Fibroblast of villous mesenchyme (primary cell): ENCODE results near the gene PRPF18. TPM values are rescaled to one million over a fixed set of nuclear protein-coding genes. Genes with fewer than 3 reads are reported as not detected.

Source experiments
- DNase-seq: peaks from one replicate; pipeline ENCODE4 v3.0.0-alpha.2; 2010; ENCODE audit warnings: low read depth
- H3K4me3 ChIP-seq: 2 replicates; pipeline ENCODE4 v1.5.1; 2011; ENCODE audit warnings: low read depth, mild to moderate bottlenecking, low read length
- CTCF ChIP-seq: IDR thresholded peaks from 2 replicates; pipeline ENCODE4 v1.5.1; 2012; ENCODE audit warnings: low read depth, mild to moderate bottlenecking, low read length; ENCODE audit not compliant: insufficient read depth
- total RNA-seq: library from RNA; depleted of rRNA; stranded (reverse); fragments of >200 nt; gene quantifications from 2 replicates; pipeline ENCODE4 v1.2.3, GENCODE V29; 2012

The PRPF18 gene
- total RNA-seq, 1 donor, result 37.1 TPM

- no peak for TF ChIP-seq CTCF
- no peak overlapping the region for H3K4me3 ChIP-seq
- no peak for DNase-seq
These were observed 63.2 kb downstream of the PRPF18 start for GRCh38 chr10:13649844-13650520.

- no peak for TF ChIP-seq CTCF
- H3K4me3 ChIP-seq, result no peak overlapping the region
- DNase-seq, result no peak
These were observed 64.2 kb downstream of the PRPF18 start for GRCh38 chr10:13650961-13651360.

GRCh38 chr10:13651969-13652720, 65.4 kb downstream of the PRPF18 start:
- TF ChIP-seq CTCF, result no peak
- no peak for DNase-seq
- no peak overlapping the region for H3K4me3 ChIP-seq

- no peak for DNase-seq
- H3K4me3 ChIP-seq, result no peak overlapping the region
- TF ChIP-seq CTCF, result no peak
These were observed 66.1 kb downstream of the PRPF18 start for GRCh38 chr10:13652860-13653259.

- H3K4me3 ChIP-seq, result no peak overlapping the region
- TF ChIP-seq CTCF, result no peak
- DNase-seq, result no peak
These were observed 67.5 kb downstream of the PRPF18 start for GRCh38 chr10:13654118-13654830.

- TF ChIP-seq CTCF, result no peak
- no peak for DNase-seq
- H3K4me3 ChIP-seq, result no peak overlapping the region
These were observed 68.1 kb downstream of the PRPF18 start for GRCh38 chr10:13654846-13655245.
